Endothelial cell of umbilical vein (primary cell): Measurements from ENCODE around the gene PLXDC1. TPM values are rescaled to one million over a fixed set of nuclear protein-coding genes. Genes with fewer than 3 reads are reported as not detected.

Experiments
- BruUV-seq: library from RNA; stranded (reverse); fragments of 400-500 nt; replicated peaks from 2 replicates; lab custom pipeline; 2021; lab: Mats Ljungman, UMichigan
- CTCF ChIA-PET: fragments of 300-600, 350-600 bp; sonication (Branson Sonifier 250); formaldehyde crosslinking; loops from one replicate; lab custom pipeline; 2021; ENCODE audit warnings: antibody characterized with exemption, inconsistent platforms; lab: Charles Lee
- POLR2A ChIA-PET: fragments of 300-600, 350-600 bp; sonication (Branson Sonifier 250); formaldehyde crosslinking; loops from one replicate; lab custom pipeline; 2021; ENCODE audit warnings: antibody characterized with exemption, inconsistent platforms; lab: Charles Lee
- DNase-seq: peaks from one replicate; pipeline ENCODE4 v3.0.0-alpha.2; 2011; ENCODE audit warnings: low read depth, low spot score
- FAIRE-seq: peaks from 2 replicates; lab custom pipeline; 2011; peaks lifted over from hg19 to GRCh38; lab: Jason Lieb, UNC
- H2AFZ ChIP-seq: 2 replicates; pipeline ENCODE4 v1.6.0; 2012; ENCODE audit warnings: low read depth, low read length, control low read depth, inconsistent platforms
- H3K27ac ChIP-seq: 2 replicates; pipeline ENCODE4 v1.5.1; 2011; ENCODE audit warnings: low read depth, mild to moderate bottlenecking, control low read depth, low read length, moderate library complexity; ENCODE audit not compliant: insufficient read depth
- H3K27me3 ChIP-seq, 2 experiments: 2 replicates each; pipeline versions ENCODE4 v1.6.0 to v1.6.1; 2011; ENCODE audit warnings: low read length in 2 of 2, mixed read lengths in 1 of 2; ENCODE audit not compliant: control insufficient read depth in 2 of 2, insufficient read depth in 2 of 2
- H3K36me3 ChIP-seq, 2 experiments: 2 replicates in 1 of 2; 3 replicates in 1 of 2; pipeline ENCODE4 v1.5.1; 2011; ENCODE audit warnings: low read length in 2 of 2, mild to moderate bottlenecking in 1 of 2, moderate library complexity in 1 of 2; ENCODE audit not compliant: control insufficient read depth in 2 of 2, insufficient read depth in 2 of 2; ENCODE audit errors: extremely low read depth in 1 of 2
- H3K4me1 ChIP-seq: 3 replicates; pipeline ENCODE4 v1.5.1; 2011; ENCODE audit warnings: mild to moderate bottlenecking, low read length; ENCODE audit not compliant: control insufficient read depth, insufficient read depth; ENCODE audit errors: extremely low read depth
- H3K4me2 ChIP-seq: 2 replicates; pipeline ENCODE4 v1.6.1; 2011; ENCODE audit warnings: low read length, control low read depth, mixed read lengths; ENCODE audit not compliant: insufficient read depth
- H3K4me3 ChIP-seq, 3 experiments: fragments of 200-600 bp in 1 of 3; sonication (generic), shearing (Covaris generic) in 1 of 3; replicated peaks in 1 of 3; 2 replicates each; pipeline ENCODE4 v1.5.1; 2011 to 2016; ENCODE audit warnings: control low read depth in 3 of 3, low read length in 3 of 3, mild to moderate bottlenecking in 2 of 3, inconsistent platforms in 1 of 3, low read depth in 1 of 3, moderate library complexity in 1 of 3; ENCODE audit not compliant: insufficient read depth in 1 of 3
- H3K79me2 ChIP-seq: 2 replicates; pipeline ENCODE4 v1.6.0; 2012; ENCODE audit warnings: low read length, inconsistent platforms; ENCODE audit not compliant: control insufficient read depth, insufficient read depth
- H3K9ac ChIP-seq: replicated peaks from 2 replicates; pipeline ENCODE3; 2011; ENCODE audit warnings: low read length, control low read depth; ENCODE audit not compliant: insufficient read depth; ENCODE audit errors: extremely low read depth
- H3K9me1 ChIP-seq: replicated peaks from 3 replicates; pipeline ENCODE4 v1.6.0; 2011; ENCODE audit warnings: mild to moderate bottlenecking, low read length; ENCODE audit not compliant: control insufficient read depth, insufficient read depth; ENCODE audit errors: extremely low read depth
- H3K9me3 ChIP-seq: replicated peaks from 2 replicates; pipeline ENCODE4 v1.5.1; 2012; ENCODE audit warnings: low read length, inconsistent platforms; ENCODE audit not compliant: control insufficient read depth, insufficient read depth
- H4K20me1 ChIP-seq: replicated peaks from 2 replicates; pipeline ENCODE3; 2011; ENCODE audit warnings: mild to moderate bottlenecking, low read length; ENCODE audit not compliant: control insufficient read depth, insufficient read depth; ENCODE audit errors: extremely low read depth
- EZH2 ChIP-seq: IDR thresholded peaks from 2 replicates; pipeline ENCODE4 v1.6.1; 2012; ENCODE audit warnings: borderline replicate concordance, low read depth, mild to moderate bottlenecking, moderate library complexity, low read length, inconsistent platforms; ENCODE audit not compliant: severe bottlenecking
- JUN ChIP-seq: IDR thresholded peaks from 2 replicates; pipeline ENCODE4 v1.6.1; 2011; ENCODE audit warnings: borderline replicate concordance, low read depth; ENCODE audit not compliant: insufficient read length, insufficient read depth
- POLR2AphosphoS5 ChIP-seq: IDR thresholded peaks from 2 replicates; pipeline ENCODE4 v1.6.1; 2012; ENCODE audit warnings: low read depth, mild to moderate bottlenecking, control low read depth, low read length, moderate library complexity; ENCODE audit not compliant: insufficient read depth
- dilution Hi-C: fragments of 300-500 bp; cut with MboI; formaldehyde crosslinking; loops from one replicate; pipeline ENCODE4 v1.15.0; 2019; ENCODE audit warnings: low sequenced_read_pairs; ENCODE audit not compliant: extremely low pct_ligation_motif_present
- intact Hi-C: fragments of 100-400 bp; cut with micrococcal nuclease; formaldehyde crosslinking; loops from one replicate; pipeline ENCODE4 v1.10.0; 2022
- polyA plus RNA-seq, 4 experiments: library from polyadenylated mRNA; depleted of rRNA in 3 of 4; stranded (reverse) in 3 of 4; unstranded in 1 of 4; fragments of >200 nt; gene quantifications; 2 replicates each; pipeline versions ENCODE4 v1.2.1 to v1.2.3, GENCODE V29; 2011 to 2012; ENCODE audit warnings: missing spikeins in 1 of 4
- total RNA-seq: library from RNA; stranded (reverse); gene quantifications from 2 replicates; pipeline ENCODE4 v1.2.3, GENCODE V29; 2021
- TF ChIP-seq, protein P1 (sequence below): IDR thresholded peaks from 2 replicates; pipeline ENCODE4 v1.6.1; 2011; ENCODE audit not compliant: insufficient read depth, insufficient read length
- TF ChIP-seq, protein P2 (sequence below), 2 donors: IDR thresholded peaks; 1 replicate in 1 of 2; 2 replicates in 1 of 2; pipeline ENCODE4 v1.5.1; 2011; ENCODE audit warnings: low read length in 2 of 2, mild to moderate bottlenecking in 2 of 2, moderate library complexity in 2 of 2, control low read depth in 1 of 2, inconsistent platforms in 1 of 2, low read depth in 1 of 2; ENCODE audit not compliant: insufficient read depth in 1 of 2; ENCODE audit errors: extremely low read depth in 1 of 2

Gene PLXDC1
- total and polyA plus RNA-seq, 2 donors (not counting 3 experiments of a cell fraction or from before 2014, with no cell fraction given): 0.03 TPM; not detected in 1

GRCh38 chr17:39079836-39080235, 71.6 kb downstream of the PLXDC1 start:
- Histone ChIP-seq H4K20me1 (no peaks in the 10 kb centered on the region), H3K79me2 (no peaks in the 10 kb centered on the region), H3K9me1 (no peaks in the 10 kb centered on the region), H3K27me3 (peaks cover 2 to 20% of the 10 kb centered on the region in 2 experiments), H3K4me3 (no peak overlapping the region), H3K9ac (no peak overlapping the region), H3K4me1 (no peaks in the 10 kb centered on the region), H3K4me2 (no peak overlapping the region), H3K9me3 (no peaks in the 10 kb centered on the region), H3K27ac (no peak overlapping the region), H3K36me3 (no peaks in the 10 kb centered on the region), H2AFZ (no peak overlapping the region)
- POLR2A ChIA-PET: interaction anchor here (0.5 kb wide), 1 partner anchor 160 kb away, joined by 5 read pairs; no protein-coding TSS in a partner anchor
- TF ChIP-seq, protein P1, sequence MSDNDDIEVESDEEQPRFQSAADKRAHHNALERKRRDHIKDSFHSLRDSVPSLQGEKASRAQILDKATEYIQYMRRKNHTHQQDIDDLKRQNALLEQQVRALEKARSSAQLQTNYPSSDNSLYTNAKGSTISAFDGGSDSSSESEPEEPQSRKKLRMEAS: no peak
- TF ChIP-seq JUN (no peak), POLR2AphosphoS5 (no peak), EZH2 (no peak)
- TF ChIP-seq, protein P2, sequence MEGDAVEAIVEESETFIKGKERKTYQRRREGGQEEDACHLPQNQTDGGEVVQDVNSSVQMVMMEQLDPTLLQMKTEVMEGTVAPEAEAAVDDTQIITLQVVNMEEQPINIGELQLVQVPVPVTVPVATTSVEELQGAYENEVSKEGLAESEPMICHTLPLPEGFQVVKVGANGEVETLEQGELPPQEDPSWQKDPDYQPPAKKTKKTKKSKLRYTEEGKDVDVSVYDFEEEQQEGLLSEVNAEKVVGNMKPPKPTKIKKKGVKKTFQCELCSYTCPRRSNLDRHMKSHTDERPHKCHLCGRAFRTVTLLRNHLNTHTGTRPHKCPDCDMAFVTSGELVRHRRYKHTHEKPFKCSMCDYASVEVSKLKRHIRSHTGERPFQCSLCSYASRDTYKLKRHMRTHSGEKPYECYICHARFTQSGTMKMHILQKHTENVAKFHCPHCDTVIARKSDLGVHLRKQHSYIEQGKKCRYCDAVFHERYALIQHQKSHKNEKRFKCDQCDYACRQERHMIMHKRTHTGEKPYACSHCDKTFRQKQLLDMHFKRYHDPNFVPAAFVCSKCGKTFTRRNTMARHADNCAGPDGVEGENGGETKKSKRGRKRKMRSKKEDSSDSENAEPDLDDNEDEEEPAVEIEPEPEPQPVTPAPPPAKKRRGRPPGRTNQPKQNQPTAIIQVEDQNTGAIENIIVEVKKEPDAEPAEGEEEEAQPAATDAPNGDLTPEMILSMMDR (IDR thresholded peaks at IDR 0.05; ENCODE audit: extremely low read depth in 1 of 2, insufficient read depth in 1 of 2, low read depth in 1 of 2, low read length in 2 of 2): no peak
- FAIRE-seq: no peak
- intact Hi-C loops: no loop called here
- CTCF ChIA-PET: interaction anchor here (1.5 to 2.2 kb wide), 2 partner anchors 16 to 96 kb away, joined by 3 to 13 read pairs; no protein-coding TSS in a partner anchor
- BruUV-seq: no TSS peak
- dilution Hi-C loops: no loop called here
- DNase-seq: no peak
